HL-60 (cell line): Measurements from ENCODE around the gene BCLAF3.

Experiments used
- DNase-seq, 2 experiments: peaks; one replicate each; pipeline ENCODE4 v3.0.0-alpha.2; 2010 to 2020; ENCODE audit warnings: low read depth in 1 of 2, low spot score in 1 of 2
- H3K27ac ChIP-seq: fragments of 250-450 bp; sonication (Bioruptor Pico); replicated peaks from 2 replicates; pipeline ENCODE4 v1.5.1; 2020; ENCODE audit warnings: mild to moderate bottlenecking, moderate library complexity
- H3K27me3 ChIP-seq: fragments of 250-450 bp; sonication (Bioruptor Pico); 2 replicates; pipeline ENCODE4 v1.5.1; 2021; ENCODE audit warnings: mild to moderate bottlenecking, moderate library complexity; ENCODE audit not compliant: insufficient read depth, poor library complexity, severe bottlenecking
- H3K4me3 ChIP-seq: replicated peaks from 2 replicates; pipeline ENCODE4 v1.5.1; 2011; ENCODE audit warnings: mild to moderate bottlenecking, control low read depth, low read length; ENCODE audit not compliant: insufficient read depth
- CTCF ChIP-seq: IDR thresholded peaks from one replicate; pipeline ENCODE4 v1.5.1; 2011; ENCODE audit warnings: low read length, control low read depth, inconsistent platforms; ENCODE audit not compliant: insufficient read depth
- GABPA ChIP-seq: IDR thresholded peaks from 2 replicates; pipeline ENCODE4 v1.6.1; 2012; ENCODE audit warnings: low read depth
- POLR2AphosphoS5 ChIP-seq: IDR thresholded peaks from 2 replicates; pipeline ENCODE4 v1.6.1; 2012; ENCODE audit warnings: low read depth
- REST ChIP-seq: IDR thresholded peaks from 2 replicates; pipeline ENCODE4 v1.6.1; 2012; ENCODE audit warnings: low read depth; ENCODE audit not compliant: insufficient replicate concordance
- SPI1 ChIP-seq: IDR thresholded peaks from 2 replicates; pipeline ENCODE4 v1.6.1; 2012; ENCODE audit warnings: low read depth, mild to moderate bottlenecking, borderline replicate concordance

The BCLAF3 gene

GRCh38 chrX:20019672-20020365, 29.0 kb upstream of the BCLAF3 start:
- DNase-seq = no peak
- H3K27ac ChIP-seq = no peak overlapping the region
- TF ChIP-seq GABPA (no peak), CTCF (no peak), REST (no peak), SPI1 (no peak), POLR2AphosphoS5 (no peak)
- no peak overlapping the region for H3K4me3 ChIP-seq
- no peaks in the 10 kb centered on the region for H3K27me3 ChIP-seq

- Histone ChIP-seq H3K27me3 (no peaks in the 10 kb centered on the region), H3K4me3 (no peak overlapping the region), H3K27ac (no peak overlapping the region)
- no peak for DNase-seq
- TF ChIP-seq REST (no peak), SPI1 (no peak), GABPA (no peak), POLR2AphosphoS5 (no peak), CTCF (no peak)
Measured at GRCh38 chrX:20016616-20016945, 25.7 kb upstream of the BCLAF3 start.

GRCh38 chrX:20015945-20016615, 25.2 kb upstream of the BCLAF3 start:
- Histone ChIP-seq H3K27me3 (no peaks in the 10 kb centered on the region), H3K4me3 (no peak overlapping the region), H3K27ac (no peak overlapping the region)
- TF ChIP-seq SPI1 (no peak), POLR2AphosphoS5 (no peak), REST (no peak), CTCF (no peak), GABPA (no peak)
- DNase-seq = no peak
